GM18951 (cell line): ENCODE measurements around the gene ST3GAL5.

Experiments used
- POLR2A ChIP-seq: IDR thresholded peaks from 4 replicates; pipeline ENCODE4 v1.6.1; 2011; ENCODE audit warnings: mild to moderate bottlenecking; ENCODE audit not compliant: insufficient read length, insufficient read depth; ENCODE audit errors: extremely low read depth
- in situ Hi-C: fragments of 300-500 bp; cut with MboI; formaldehyde crosslinking; loops from one replicate; pipeline ENCODE4 v1.12.0; 2022; ENCODE audit warnings: low sequenced_read_pairs, mixed read lengths, inconsistent platforms; ENCODE audit not compliant: unreplicated experiment

Gene ST3GAL5

GRCh38 chr2:85858841-85859240 lies 29.9 kb downstream of the ST3GAL5 start:
- TF ChIP-seq POLR2A: no peak
- in situ Hi-C loops: no loop called here

- in situ Hi-C loops: no loop called here
- no peak for TF ChIP-seq POLR2A
Observed at GRCh38 chr2:85854897-85855296, 33.9 kb downstream of the ST3GAL5 start.

- no peak for TF ChIP-seq POLR2A
- in situ Hi-C loops: no loop called here
Observed at GRCh38 chr2:85854166-85854509, 34.7 kb downstream of the ST3GAL5 start.

DNA sequence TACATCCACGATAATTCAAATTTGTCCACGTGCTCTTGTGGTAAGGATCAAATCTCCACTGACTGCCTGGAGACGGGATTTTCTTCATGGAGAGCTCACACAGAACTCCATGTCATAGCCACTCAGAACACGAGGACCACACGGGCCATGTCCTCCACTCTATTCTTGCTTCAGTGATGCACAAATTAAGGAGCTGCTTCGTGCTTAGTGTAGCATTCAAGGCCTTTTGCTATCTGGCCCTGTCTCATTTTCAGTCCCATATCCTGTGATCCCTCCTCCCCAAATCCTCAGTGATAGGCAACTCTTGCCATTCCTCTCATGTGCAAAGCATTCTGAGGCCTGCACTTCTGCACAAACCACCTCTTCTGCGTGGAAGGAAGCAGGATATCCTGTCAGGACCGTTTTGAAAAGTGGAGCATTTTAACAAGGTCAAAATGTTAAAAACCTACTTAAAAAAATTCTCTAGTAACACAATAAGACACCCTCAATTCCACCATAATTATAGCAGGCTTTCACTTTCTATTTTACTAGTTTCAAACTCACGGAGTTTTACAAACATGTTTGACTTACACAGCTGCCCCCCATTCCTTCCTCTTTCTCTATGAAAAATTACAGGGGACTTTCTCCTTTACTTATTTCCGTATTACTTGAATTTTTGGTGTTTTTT lies 35.2 kb downstream of the ST3GAL5 start:
- in situ Hi-C loops: no loop called here
- TF ChIP-seq POLR2A: peak; percentile 32

DNA sequence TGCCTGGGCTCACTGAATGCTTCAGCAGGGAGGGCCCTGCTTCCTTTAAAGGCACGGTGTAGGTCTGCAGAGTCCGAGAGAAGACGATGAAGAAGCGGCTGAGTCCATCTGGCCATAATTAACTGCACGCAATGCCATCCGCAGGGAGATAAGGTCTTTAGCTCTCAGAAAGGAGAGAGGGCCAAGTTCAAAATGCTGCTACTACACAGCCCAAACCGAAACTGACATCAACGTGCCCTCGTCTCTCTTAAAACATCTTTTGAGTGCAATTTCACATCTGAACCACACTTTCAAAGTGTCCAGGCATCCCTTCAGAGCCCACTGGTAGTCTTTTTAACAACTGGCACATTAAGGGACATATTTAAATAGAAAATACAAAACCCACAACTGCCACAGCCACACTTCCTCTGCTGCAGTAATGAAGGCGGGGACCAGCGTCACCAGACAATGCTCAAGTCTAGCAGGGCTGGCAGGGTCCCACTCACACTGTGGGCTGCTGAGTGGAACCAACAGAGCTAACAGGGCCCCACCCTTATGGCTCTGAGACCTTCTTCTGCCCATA lies 35.8 kb downstream of the ST3GAL5 start:
- in situ Hi-C loops: no loop called here
- TF ChIP-seq POLR2A: no peak

GRCh38 chr2:85852152-85852840 lies 36.5 kb downstream of the ST3GAL5 start:
- in situ Hi-C loops: no loop called here
- TF ChIP-seq POLR2A: no peak

DNA sequence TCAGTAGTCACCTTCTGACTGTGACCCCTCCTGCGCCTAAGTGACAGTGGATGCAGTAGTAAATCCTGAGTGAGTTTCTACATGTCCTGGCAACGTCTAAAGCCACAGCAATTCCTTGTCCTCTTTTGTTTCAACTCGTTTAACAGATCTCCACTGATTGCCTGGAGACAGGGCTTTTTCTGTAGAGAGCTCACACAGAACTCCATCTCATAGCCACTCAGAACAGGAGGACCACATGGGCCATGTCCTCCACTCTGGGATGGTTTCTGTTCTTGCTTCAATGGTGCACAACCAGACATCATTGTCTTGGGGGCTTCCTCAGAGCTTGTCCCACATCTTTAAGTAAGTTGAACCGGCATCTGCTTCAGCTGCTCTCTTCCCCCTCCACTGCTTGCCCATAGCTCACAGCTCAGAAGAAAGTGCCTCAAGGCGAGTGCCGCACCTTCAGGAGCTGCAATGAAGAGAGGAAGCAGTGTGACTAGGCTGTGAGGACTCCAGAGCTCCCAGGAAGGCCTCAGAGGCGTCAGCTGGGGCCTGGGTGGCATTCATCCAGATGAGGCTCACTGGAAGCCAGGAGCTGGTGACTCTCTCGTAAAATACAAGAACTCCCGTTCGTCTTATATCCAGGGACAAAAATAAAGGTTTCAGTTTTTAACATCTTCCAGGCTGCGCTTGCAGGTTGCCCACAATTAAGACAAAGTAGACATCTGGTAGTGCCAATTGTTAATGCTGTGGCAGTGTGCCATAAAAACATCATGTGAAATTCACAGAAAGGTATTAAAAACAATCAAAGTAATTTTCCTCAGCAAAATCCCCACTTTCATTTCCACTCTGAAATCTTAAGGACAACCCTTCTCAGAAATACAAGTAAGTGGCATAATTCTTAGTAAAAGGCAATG lies 37.3 kb downstream of the ST3GAL5 start:
- in situ Hi-C loops: no loop called here
- no peak for TF ChIP-seq POLR2A

DNA sequence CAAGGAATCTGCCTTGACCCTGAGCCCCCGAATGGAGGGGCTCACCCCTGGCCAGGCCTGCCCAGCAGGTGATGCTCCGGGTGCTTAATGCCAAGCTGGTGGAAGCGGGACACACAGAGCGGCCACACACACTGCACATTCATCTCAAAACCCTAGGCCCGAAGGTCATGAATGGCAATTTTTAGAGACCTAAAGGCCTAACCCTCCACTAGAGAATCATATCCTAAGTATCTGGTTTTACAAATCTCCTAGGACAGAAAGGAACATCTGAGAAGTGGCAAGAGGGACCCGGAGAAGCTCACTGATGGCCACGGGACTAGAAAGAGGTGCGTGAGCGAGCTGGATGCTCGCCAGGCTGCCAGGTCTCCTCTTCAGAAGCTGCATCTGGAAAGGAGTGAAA lies 38.3 kb downstream of the ST3GAL5 start:
- no peak for TF ChIP-seq POLR2A
- in situ Hi-C loops: no loop called here

GRCh38 chr2:85847051-85847588 lies 41.7 kb downstream of the ST3GAL5 start:
- TF ChIP-seq POLR2A: no peak
- in situ Hi-C loops: no loop called here

GRCh38 chr2:85846411-85846810 lies 42.4 kb downstream of the ST3GAL5 start:
- in situ Hi-C loops: no loop called here
- TF ChIP-seq POLR2A: no peak

DNA sequence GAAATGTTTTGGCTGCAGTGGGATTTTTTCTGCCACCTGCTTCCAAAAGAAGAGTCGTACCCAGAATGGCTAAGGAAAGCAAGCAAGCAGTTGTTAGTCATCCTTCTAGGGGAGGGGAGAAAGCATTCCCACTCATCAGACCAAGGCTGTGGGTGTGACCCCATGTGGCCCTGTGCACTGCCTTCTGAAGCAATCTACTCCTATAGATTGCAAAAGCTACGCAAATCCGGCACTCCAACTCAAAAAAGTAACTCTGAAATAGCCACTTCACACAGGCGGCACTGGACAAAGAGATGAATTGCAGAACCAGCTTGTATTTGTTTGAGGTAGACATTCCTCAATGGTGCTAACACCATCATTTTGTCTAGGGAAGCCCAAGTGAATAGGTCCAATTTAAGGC lies 44.3 kb downstream of the ST3GAL5 start:
- in situ Hi-C loops: no loop called here
- TF ChIP-seq POLR2A: no peak

DNA sequence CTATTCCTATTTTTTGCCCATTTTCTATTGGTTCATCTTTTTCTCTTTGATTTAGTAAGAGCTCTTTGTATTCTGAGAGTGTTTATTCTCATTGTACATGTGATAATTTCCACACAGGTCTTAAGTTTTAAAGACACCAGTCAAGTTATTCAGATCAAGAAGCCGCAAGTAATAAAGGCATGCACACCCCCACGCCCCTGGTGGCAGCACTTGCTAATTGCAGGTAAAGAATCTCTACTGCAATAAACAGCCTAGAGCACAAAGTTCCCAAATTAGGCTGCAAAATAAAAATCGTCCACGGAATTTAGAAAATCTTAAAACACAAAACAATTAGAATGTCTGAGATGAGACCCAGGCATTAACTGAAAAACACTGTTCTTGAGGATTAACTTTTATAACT lies 45.2 kb downstream of the ST3GAL5 start:
- in situ Hi-C loops: no loop called here
- TF ChIP-seq POLR2A: no peak

- TF ChIP-seq POLR2A: no peak
- in situ Hi-C loops: no loop called here
Observed at GRCh38 chr2:85840091-85840490, 48.7 kb downstream of the ST3GAL5 start.

GRCh38 chr2:85839461-85839860 lies 49.3 kb downstream of the ST3GAL5 start:
- in situ Hi-C loops: no loop called here
- no peak for TF ChIP-seq POLR2A

GRCh38 chr2:85838641-85839040 lies 50.1 kb downstream of the ST3GAL5 start:
- in situ Hi-C loops: no loop called here
- no peak for TF ChIP-seq POLR2A
